ENCODE measurements around the gene KRTAP12-1. TPM values are rescaled to one million over a fixed set of nuclear protein-coding genes. Genes with fewer than 3 reads are reported as not detected.

The KRTAP12-1 gene
- total RNA-seq, 4 donors from 2014 or later: 6.0 to 32.1 TPM; not detected in 2

GRCh38 chr21:44716984-44717383 lies 35.0 kb upstream of the KRTAP12-1 start:
- TF ChIP-seq CTCF (IDR thresholded peaks at IDR 0.05): no peak
- TF ChIP-seq POLR2AphosphoS5 (IDR thresholded peaks at IDR 0.05): no peak
- no peak for TF ChIP-seq POLR2A (IDR thresholded peaks at IDR 0.05)
- no peak for TF ChIP-seq EP300 (IDR thresholded peaks at IDR 0.05)
- peaks cover 3% of the 10 kb centered on the region for H3K4me1 ChIP-seq
- H3K27me3 ChIP-seq: peaks cover 43% of the 10 kb centered on the region
- DNase-seq (ENCODE audit: low spot score in 2 of 2): no peak
- no peak overlapping the region for H3K27ac ChIP-seq
- H3K4me3 ChIP-seq: no peak overlapping the region
- H3K36me3 ChIP-seq: no peaks in the 10 kb centered on the region
- H3K9me3 ChIP-seq: no peaks in the 10 kb centered on the region

- H3K36me3 ChIP-seq: no peaks in the 10 kb centered on the region
- peak in 1 of 2 donors; percentile 8 for DNase-seq (ENCODE audit: low spot score in 2 of 2)
- TF ChIP-seq POLR2AphosphoS5 (IDR thresholded peaks at IDR 0.05) (no peak), POLR2A (IDR thresholded peaks at IDR 0.05) (no peak), EP300 (IDR thresholded peaks at IDR 0.05) (no peak), CTCF (IDR thresholded peaks at IDR 0.05) (no peak)
- H3K27me3 ChIP-seq: peaks cover 55% of the 10 kb centered on the region
- 53% methylated on average over 8 of the region's 8 CpGs for WGBS
- no peak overlapping the region for H3K27ac ChIP-seq
- peaks cover 23% of the 10 kb centered on the region for H3K4me1 ChIP-seq
- no peak overlapping the region for H3K4me3 ChIP-seq
- H3K9me3 ChIP-seq: no peaks in the 10 kb centered on the region
Measured at GRCh38 chr21:44714905-44715304, 32.9 kb upstream of the KRTAP12-1 start.

GRCh38 chr21:44713846-44714245 lies 31.9 kb upstream of the KRTAP12-1 start:
- peaks cover 64% of the 10 kb centered on the region for H3K27me3 ChIP-seq
- no peak overlapping the region for H3K27ac ChIP-seq
- no peak overlapping the region for H3K4me3 ChIP-seq
- TF ChIP-seq CTCF (IDR thresholded peaks at IDR 0.05) (no peak), POLR2AphosphoS5 (IDR thresholded peaks at IDR 0.05) (no peak), EP300 (IDR thresholded peaks at IDR 0.05) (no peak), POLR2A (IDR thresholded peaks at IDR 0.05) (no peak)
- peak in 1 of 2 donors; percentile 34 for DNase-seq (ENCODE audit: low spot score in 2 of 2)
- H3K4me1 ChIP-seq: peaks cover 34% of the 10 kb centered on the region
- WGBS: 89% methylated on average over 8 of the region's 10 CpGs
- no peaks in the 10 kb centered on the region for H3K9me3 ChIP-seq
- H3K36me3 ChIP-seq: no peaks in the 10 kb centered on the region

GRCh38 chr21:44713130-44713529 lies 31.2 kb upstream of the KRTAP12-1 start:
- Histone ChIP-seq H3K27me3 (peaks cover 64% of the 10 kb centered on the region), H3K4me3 (no peak overlapping the region), H3K27ac (no peak overlapping the region), H3K36me3 (no peaks in the 10 kb centered on the region), H3K4me1 (peaks cover 39% of the 10 kb centered on the region), H3K9me3 (no peaks in the 10 kb centered on the region)
- WGBS: 61% methylated on average over 9 of the region's 9 CpGs
- peak in 1 of 2 donors; percentile 47 for DNase-seq (ENCODE audit: low spot score in 2 of 2)
- TF ChIP-seq EP300 (IDR thresholded peaks at IDR 0.05) (no peak), CTCF (IDR thresholded peaks at IDR 0.05) (no peak), POLR2AphosphoS5 (IDR thresholded peaks at IDR 0.05) (no peak), POLR2A (IDR thresholded peaks at IDR 0.05) (no peak)

GRCh38 chr21:44712203-44713028 lies 30.5 kb upstream of the KRTAP12-1 start:
- Histone ChIP-seq H3K4me1 (peaks cover 39% of the 10 kb centered on the region), H3K36me3 (no peaks in the 10 kb centered on the region), H3K27ac (no peak overlapping the region), H3K4me3 (no peak overlapping the region), H3K27me3 (peaks cover 71% of the 10 kb centered on the region), H3K9me3 (no peaks in the 10 kb centered on the region)
- peak in 1 of 2 donors; percentile 37 for DNase-seq (ENCODE audit: low spot score in 2 of 2)
- WGBS: 24% methylated on average over 20 of the region's 22 CpGs
- no peak for TF ChIP-seq POLR2A (IDR thresholded peaks at IDR 0.05)
- TF ChIP-seq POLR2AphosphoS5 (IDR thresholded peaks at IDR 0.05): no peak
- TF ChIP-seq EP300 (IDR thresholded peaks at IDR 0.05): no peak
- no peak for TF ChIP-seq CTCF (IDR thresholded peaks at IDR 0.05)

Data from suprapubic skin (tissue), 4 donors.